Astrocyte (in vitro differentiated cells and primary cell): ENCODE measurements around the gene CCDC87.
"Not testable (repeated sequence)": the region's sequence is repeated elsewhere in the genome, so short reads cannot be mapped to it uniquely, and the experiment has no call there.

Source experiments
- CTCF ChIP-seq: IDR thresholded peaks from 2 replicates; pipeline ENCODE4 v1.5.1; 2011; ENCODE audit warnings: low read depth, mild to moderate bottlenecking, inconsistent platforms, low read length, moderate library complexity; ENCODE audit not compliant: insufficient read depth
- EZH2 ChIP-seq: IDR thresholded peaks from 2 replicates; pipeline ENCODE4 v1.6.1; 2012; ENCODE audit warnings: mild to moderate bottlenecking, low read length, inconsistent platforms; ENCODE audit not compliant: insufficient read depth

GRCh38 chr11:66582565-66583147 lies 10.2 kb downstream of the CCDC87 start:
- not testable (repeated sequence) for TF ChIP-seq CTCF, EZH2
